GM19035 (cell line): ENCODE results near the gene ADGRD1.

Experiments
- ATAC-seq: cut with Tn5 transposase; IDR thresholded peaks from one replicate; pipeline ENCODE4 v1.9.1; 2021; ENCODE audit not compliant: unreplicated experiment

Gene ADGRD1

GRCh38 chr12:131142891-131143657 lies 189.4 kb downstream of the ADGRD1 start:
- no peak for ATAC-seq

- ATAC-seq, result no peak
Measured at GRCh38 chr12:131146173-131146675, 192.5 kb downstream of the ADGRD1 start.

GRCh38 chr12:131147293-131147692 lies 193.6 kb downstream of the ADGRD1 start:
- no peak for ATAC-seq

- no peak for ATAC-seq
Measured at GRCh38 chr12:131147894-131148293, 194.2 kb downstream of the ADGRD1 start.

DNA sequence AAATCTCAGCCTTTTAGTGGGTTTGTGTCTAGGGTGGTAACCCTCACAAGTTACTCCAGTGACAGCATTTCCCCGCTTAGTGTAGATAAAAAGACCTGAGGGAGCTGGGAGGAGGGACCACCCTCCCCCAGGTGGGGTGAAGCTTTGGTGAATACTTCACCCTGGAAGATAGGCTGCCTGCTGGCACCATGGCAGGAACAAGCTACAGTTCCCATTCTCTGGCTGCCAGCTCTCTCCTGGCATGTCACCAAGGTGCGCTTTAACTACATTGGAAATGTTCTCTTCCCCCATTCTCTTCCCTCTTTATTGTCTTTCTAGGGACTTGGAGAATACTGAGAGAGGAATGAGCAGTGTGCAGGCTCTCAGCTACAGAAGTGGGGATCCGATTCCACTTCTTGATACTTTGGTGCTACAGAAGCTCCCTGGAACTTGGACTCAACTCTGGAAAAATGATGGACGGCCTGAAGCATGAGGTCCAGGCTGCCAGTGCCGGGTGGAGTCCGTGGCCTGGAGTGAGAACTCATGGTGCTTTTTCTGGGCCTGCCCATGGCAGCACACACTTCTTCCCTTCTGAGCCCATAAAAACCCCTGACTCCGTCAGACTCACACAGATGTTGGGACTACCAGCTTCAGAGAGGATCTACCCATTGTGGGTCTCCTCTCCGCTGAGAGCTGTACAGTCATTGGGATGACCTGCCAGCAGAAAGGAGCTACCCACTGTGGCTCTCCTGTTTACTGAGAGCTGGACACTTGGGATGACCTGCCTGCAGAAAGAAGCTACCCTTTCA lies 198.0 kb downstream of the ADGRD1 start:
- no peak for ATAC-seq

DNA sequence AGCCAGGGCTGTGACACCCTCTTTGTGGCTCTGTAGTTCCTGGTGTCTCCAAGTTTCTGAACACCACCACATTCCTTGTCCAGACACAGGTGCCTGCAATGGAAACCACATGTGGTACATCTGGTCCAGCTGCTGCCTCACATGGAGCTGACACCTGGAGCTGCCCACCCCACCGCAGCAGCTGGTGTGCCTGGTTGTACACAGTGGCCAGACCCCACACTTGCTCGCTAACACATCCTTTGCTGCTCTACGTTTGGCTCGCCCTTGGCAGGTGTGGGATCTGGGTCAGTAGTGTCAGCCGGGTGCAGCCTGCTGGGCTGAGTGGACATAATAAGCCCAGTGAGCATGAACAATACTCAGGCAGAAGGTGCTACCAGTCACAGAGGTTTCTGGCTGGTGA lies 198.9 kb downstream of the ADGRD1 start:
- no peak for ATAC-seq

DNA sequence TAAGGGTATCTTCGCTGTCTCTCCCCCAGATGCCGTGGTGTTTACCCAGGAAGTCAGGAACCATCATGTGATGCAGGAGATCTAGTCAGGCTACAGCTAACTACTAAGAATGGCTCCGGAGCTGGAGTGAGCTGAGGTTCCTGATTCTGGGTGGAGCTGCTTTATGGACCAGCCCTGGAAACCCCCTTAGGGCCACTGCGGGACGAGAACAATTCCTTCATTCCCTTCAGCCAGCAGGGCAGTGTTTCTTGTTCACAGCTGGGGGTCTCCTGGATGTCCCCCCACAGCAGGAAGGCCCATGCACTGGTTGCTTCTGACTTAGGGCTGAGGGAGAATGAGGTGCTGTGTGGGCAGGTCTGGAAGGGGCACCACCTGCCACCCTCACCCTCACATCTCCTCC lies 199.3 kb downstream of the ADGRD1 start:
- no peak for ATAC-seq

DNA sequence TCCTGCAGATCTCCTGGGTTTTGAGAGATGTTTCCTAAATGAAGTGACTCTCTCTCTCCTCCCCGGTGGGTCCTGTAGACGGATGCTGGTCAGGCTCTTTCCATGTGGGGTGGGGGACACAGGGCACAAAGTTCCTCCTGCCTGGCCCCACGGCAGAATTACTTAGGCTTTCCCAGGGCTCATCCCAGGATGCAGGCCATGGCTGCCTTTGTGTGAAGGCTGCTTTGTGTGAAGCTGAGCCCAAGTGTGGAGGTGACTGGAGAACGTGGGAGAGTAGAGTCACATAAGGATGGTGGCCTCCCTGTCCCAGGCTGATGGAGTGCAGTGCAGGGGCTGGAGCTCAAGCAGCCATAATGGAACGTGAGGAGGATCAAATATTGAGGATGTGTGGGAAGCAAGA lies 200.2 kb downstream of the ADGRD1 start:
- ATAC-seq, result no peak

- ATAC-seq, result no peak
Measured at GRCh38 chr12:131155131-131155530, 201.4 kb downstream of the ADGRD1 start.

DNA sequence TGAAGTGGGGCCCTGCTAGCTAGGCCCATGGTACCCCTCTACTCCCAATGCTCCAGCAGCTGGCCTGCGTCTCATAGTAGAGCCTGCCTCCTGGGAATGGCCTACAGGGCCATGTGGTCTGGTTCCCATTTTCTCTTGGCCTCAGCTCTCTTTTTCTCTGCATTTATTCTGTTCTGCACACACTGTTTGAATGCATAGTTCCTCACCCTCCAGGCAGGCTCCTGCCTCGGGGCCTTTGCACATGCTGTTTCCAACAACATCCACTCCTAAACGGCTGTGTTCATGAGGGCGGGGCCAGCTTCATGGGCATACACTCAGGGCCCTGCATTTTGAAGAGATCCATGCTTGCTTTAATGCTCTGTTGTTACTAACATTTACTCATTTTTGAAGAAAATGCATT lies 204.0 kb downstream of the ADGRD1 start:
- ATAC-seq, result no peak

DNA sequence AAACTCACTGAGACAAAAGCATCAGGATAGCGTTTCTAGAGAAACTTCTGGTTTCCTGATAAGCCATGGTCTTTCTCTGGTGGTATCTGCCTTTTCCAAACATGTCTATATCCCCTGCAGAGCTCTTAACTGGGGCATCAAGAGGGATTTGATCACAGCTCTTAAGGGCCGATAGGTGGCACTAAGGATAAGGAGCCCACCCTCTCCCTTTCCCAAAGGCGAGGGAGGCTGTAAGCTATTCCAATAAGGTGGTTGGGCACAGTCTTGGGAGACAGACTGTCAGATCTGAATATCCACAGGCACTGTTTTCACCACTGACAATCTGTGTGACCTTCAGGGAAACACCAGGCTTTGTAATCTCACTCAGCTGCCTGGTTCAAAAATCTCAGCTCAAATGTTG lies 206.0 kb downstream of the ADGRD1 start:
- ATAC-seq, result no peak

- no peak for ATAC-seq
Measured at GRCh38 chr12:131162113-131162512, 208.4 kb downstream of the ADGRD1 start.

- ATAC-seq, result no peak
Measured at GRCh38 chr12:131163189-131163738, 209.6 kb downstream of the ADGRD1 start.

- no peak for ATAC-seq
Measured at GRCh38 chr12:131164096-131164872, 210.6 kb downstream of the ADGRD1 start.

GRCh38 chr12:131166717-131167116 lies 213.0 kb downstream of the ADGRD1 start:
- no peak for ATAC-seq

DNA sequence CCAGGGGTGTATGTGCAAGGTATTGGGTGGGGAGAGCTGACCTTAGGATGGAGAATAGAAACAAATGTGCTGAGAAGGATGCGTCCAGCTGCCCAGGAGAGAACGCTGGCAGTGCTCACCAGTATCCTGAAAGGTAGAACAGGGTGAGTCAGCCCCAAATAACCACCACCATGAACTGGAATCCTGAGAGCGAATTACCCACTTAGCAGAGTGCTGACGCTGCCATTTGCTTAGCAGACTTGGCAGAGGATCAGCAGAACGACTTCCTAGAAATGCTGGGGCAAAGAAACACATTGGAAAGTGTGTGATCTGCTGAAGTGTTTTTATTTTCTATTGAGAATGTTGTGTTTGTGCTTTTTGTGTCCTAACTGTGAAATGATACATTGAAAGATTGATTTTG lies 213.6 kb downstream of the ADGRD1 start:
- no peak for ATAC-seq

DNA sequence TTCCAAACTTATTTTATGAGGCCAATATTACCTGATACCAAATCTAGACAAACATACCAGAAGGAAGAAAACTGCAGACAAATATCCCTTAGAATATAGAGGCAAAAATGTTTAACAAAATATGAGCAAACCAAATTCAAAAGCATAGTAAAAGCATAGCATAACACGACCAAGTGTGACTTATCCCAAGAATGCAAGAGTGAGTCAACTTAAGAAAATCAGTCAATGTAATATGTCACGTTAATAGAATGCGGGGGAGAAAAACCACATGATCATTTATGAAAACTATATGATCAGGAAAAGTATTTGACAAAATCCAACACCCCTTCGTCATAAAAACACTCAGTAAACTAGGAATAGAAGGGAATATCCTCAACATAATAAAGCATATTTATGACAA lies 217.3 kb downstream of the ADGRD1 start:
- ATAC-seq, result no peak

GRCh38 chr12:131174901-131175300 lies 221.2 kb downstream of the ADGRD1 start:
- no peak for ATAC-seq

GRCh38 chr12:131176266-131176665 lies 222.6 kb downstream of the ADGRD1 start:
- ATAC-seq, result no peak

GRCh38 chr12:131176926-131177325 lies 223.2 kb downstream of the ADGRD1 start:
- no peak for ATAC-seq

DNA sequence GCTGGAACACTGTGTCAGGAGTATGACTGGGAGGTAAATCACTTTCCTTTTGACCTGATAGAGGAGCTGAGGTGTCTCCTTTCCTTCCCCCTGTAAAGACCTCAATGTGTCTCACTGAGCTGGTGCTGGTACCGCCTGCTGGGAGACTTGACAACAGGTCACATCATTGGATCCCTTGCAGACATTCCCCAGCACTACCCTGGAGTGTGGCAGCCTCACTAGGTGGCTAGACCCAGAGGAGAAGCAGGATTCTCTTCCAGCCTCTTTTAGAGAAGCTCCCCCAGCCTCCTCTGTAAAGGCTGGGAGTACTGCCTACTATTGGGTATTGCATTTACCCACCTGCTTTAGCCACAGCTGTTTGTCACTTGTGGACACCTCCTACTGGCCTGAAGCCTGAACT lies 223.9 kb downstream of the ADGRD1 start:
- ATAC-seq, result no peak
